ENCODE measurements around the gene SRBD1.
"Not testable (repeated sequence)": the region's sequence is repeated elsewhere in the genome, so short reads cannot be mapped to it uniquely, and the experiment has no call there.

GRCh38 chr2:45426025-45426424, 185.0 kb downstream of the SRBD1 start:
- not testable (repeated sequence) for TF ChIP-seq CTCF (IDR thresholded peaks at IDR 0.05; ENCODE audit: poor library complexity, severe bottlenecking); SMC3 (conservative IDR thresholded peaks at IDR 0.05; ENCODE audit: poor library complexity); EP300 (conservative IDR thresholded peaks at IDR 0.05; ENCODE audit: poor library complexity, severe bottlenecking); EZH2 (IDR thresholded peaks at IDR 0.05; ENCODE audit: borderline replicate concordance, insufficient read depth, low read length, poor library complexity, severe bottlenecking); POLR2AphosphoS5 (IDR thresholded peaks at IDR 0.05); REST (IDR thresholded peaks at IDR 0.05; ENCODE audit: borderline replicate concordance); MXI1 (conservative IDR thresholded peaks at IDR 0.05; ENCODE audit: poor library complexity, severe bottlenecking); TAF1 (IDR thresholded peaks at IDR 0.05; ENCODE audit: low read depth)

All from neural cell (in vitro differentiated cells).